ENCODE results near the gene APEX1.
"Not testable (repeated sequence)": the region's sequence is repeated elsewhere in the genome, so short reads cannot be mapped to it uniquely, and the experiment has no call there.

The APEX1 gene

GRCh38 chr14:20436363-20436755 lies 18.7 kb upstream of the APEX1 start:
- H3K4me3 ChIP-seq (ENCODE audit: low read depth, low read length): no peak overlapping the region
- DNase-seq (ENCODE audit: low read depth): peak; percentile 85
- TF ChIP-seq CTCF (conservative IDR thresholded peaks at IDR 0.05; ENCODE audit: low read depth, low read length): no peak

- no peak for DNase-seq (ENCODE audit: low read depth)
- H3K4me3 ChIP-seq (ENCODE audit: low read depth, low read length): no peak overlapping the region
- TF ChIP-seq CTCF (conservative IDR thresholded peaks at IDR 0.05; ENCODE audit: low read depth, low read length): no peak
These were observed 16.4 kb upstream of the APEX1 start for GRCh38 chr14:20438664-20439063.

- H3K4me3 ChIP-seq (ENCODE audit: low read depth, low read length): no peak overlapping the region
- no peak for TF ChIP-seq CTCF (conservative IDR thresholded peaks at IDR 0.05; ENCODE audit: low read depth, low read length)
These were observed 14.6 kb upstream of the APEX1 start for GRCh38 chr14:20440465-20440864.

GRCh38 chr14:20440882-20441281 lies 14.1 kb upstream of the APEX1 start:
- H3K4me3 ChIP-seq (ENCODE audit: low read depth, low read length): no peak overlapping the region
- DNase-seq (ENCODE audit: low read depth): peak; percentile 48
- no peak for TF ChIP-seq CTCF (conservative IDR thresholded peaks at IDR 0.05; ENCODE audit: low read depth, low read length)

More at GRCh38 chr14:20440465-20440864, 14.6 kb upstream of the APEX1 start:
- no peak for DNase-seq (ENCODE audit: low read depth)

GRCh38 chr14:20441461-20441860 lies 13.6 kb upstream of the APEX1 start:
- TF ChIP-seq CTCF (conservative IDR thresholded peaks at IDR 0.05; ENCODE audit: low read depth, low read length): no peak
- no peak overlapping the region for H3K4me3 ChIP-seq (ENCODE audit: low read depth, low read length)
- DNase-seq (ENCODE audit: low read depth): no peak

GRCh38 chr14:20443650-20444049 lies 11.4 kb upstream of the APEX1 start:
- H3K4me3 ChIP-seq (ENCODE audit: low read depth, low read length); DNase-seq (ENCODE audit: low read depth): not testable (repeated sequence)

GRCh38 chr14:20446889-20447288 lies 8.1 kb upstream of the APEX1 start:
- no peak overlapping the region for H3K4me3 ChIP-seq (ENCODE audit: low read depth, low read length)
- DNase-seq (ENCODE audit: low read depth): no peak
- TF ChIP-seq CTCF (conservative IDR thresholded peaks at IDR 0.05; ENCODE audit: low read depth, low read length): no peak

- not testable (repeated sequence) for DNase-seq (ENCODE audit: low read depth); H3K4me3 ChIP-seq (ENCODE audit: low read depth, low read length)
These were observed 2.2 kb upstream of the APEX1 start for GRCh38 chr14:20452831-20453230.
